Spleen (tissue), 7 donors: ENCODE data around the gene KRT24.

Experiments
- CTCF ChIP-seq, 11 experiments: fragments of 200-600 bp in 7 of 11; fragments of 450-650 bp in 4 of 11; sonication (generic) in 4 of 11; IDR thresholded peaks in 8 of 11; conservative IDR thresholded peaks in 3 of 11; 1 replicate in 7 of 11; 2 replicates in 4 of 11; pipeline versions ENCODE4 v1.4.0 to v1.8.0; 2016 to 2021; ENCODE audit warnings: antibody characterized with exemption in 11 of 11, inconsistent platforms in 4 of 11, mild to moderate bottlenecking in 1 of 11
- POLR2AphosphoS5 ChIP-seq, 3 donors: sonication (generic); formaldehyde crosslinking; IDR thresholded peaks; one replicate each; pipeline ENCODE4 v1.5.1; 2017; ENCODE audit warnings: antibody characterized with exemption in 3 of 3
- donor health status: DM: no; HTN: no; CAD: no; lungs with moderate emphysema.
- donor health status: DM: no; HTN: no; CAD: no.
- donor health status: DM: no; HTN: no; CAD: no.

GRCh38 chr17:40717776-40718175, 14.2 kb upstream of the KRT24 start:
- TF ChIP-seq POLR2AphosphoS5 (IDR thresholded peaks at IDR 0.05) (no peak), CTCF (IDR thresholded peaks at IDR 0.05 in 8 of 11, conservative IDR thresholded peaks at IDR 0.05 in 3 of 11) (no peak)
